WTC11 (cell line): ENCODE data around the gene MFNG. TPM values are rescaled to one million over a fixed set of nuclear protein-coding genes. Genes with fewer than 3 reads are reported as not detected.

Experiments
- ATAC-seq: fragments of 200-7000 bp; cut with Tn5 transposase; 2 replicates; pipeline ENCODE4 v1.10.0; 2021; ENCODE audit warnings: mild to moderate bottlenecking, moderate library complexity
- CTCF ChIA-PET: fragments of 300-600 bp; sonication (Branson Sonifier 250); formaldehyde crosslinking; loops from one replicate; lab custom pipeline; 2021; ENCODE audit warnings: antibody characterized with exemption; lab: Charles Lee
- POLR2A ChIA-PET: fragments of 350-600 bp; sonication (Branson Sonifier 250); formaldehyde crosslinking; loops from one replicate; lab custom pipeline; 2021; ENCODE audit warnings: antibody characterized with exemption; lab: Charles Lee
- DNase-seq: peaks from one replicate; pipeline ENCODE4 v3.0.0; 2021; ENCODE audit warnings: low spot score
- H3K27ac Mint-ChIP-seq: 2 replicates; pipeline ENCODE4 v1.8.0; 2021; ENCODE audit warnings: mixed read lengths
- H3K27me3 Mint-ChIP-seq: 2 replicates; pipeline ENCODE4 v1.8.0; 2021; ENCODE audit warnings: low read depth, mild to moderate bottlenecking, moderate library complexity, mixed read lengths
- H3K36me3 Mint-ChIP-seq: 2 replicates; pipeline ENCODE4 v1.8.0; 2021; ENCODE audit warnings: mixed read lengths
- H3K4me1 Mint-ChIP-seq: 2 replicates; pipeline ENCODE4 v1.8.0; 2022; ENCODE audit warnings: mixed read lengths
- H3K4me3 Mint-ChIP-seq: 2 replicates; pipeline ENCODE4 v1.8.0; 2021; ENCODE audit warnings: mild to moderate bottlenecking, moderate library complexity, mixed read lengths
- H3K9me3 Mint-ChIP-seq: 2 replicates; pipeline ENCODE4 v1.8.0; 2021; ENCODE audit warnings: mixed read lengths
- ATF1 ChIP-seq: sonication (generic); formaldehyde crosslinking; IDR thresholded peaks from 2 replicates; pipeline ENCODE4 v1.8.1; 2023; ENCODE audit warnings: mild to moderate bottlenecking, moderate library complexity, missing genetic modification reagents
- E2F1 ChIP-seq: sonication (generic); formaldehyde crosslinking; IDR thresholded peaks from 2 replicates; pipeline ENCODE4 v1.8.0; 2022; ENCODE audit warnings: mild to moderate bottlenecking, missing genetic modification reagents
- FOXJ3 ChIP-seq: sonication (generic); formaldehyde crosslinking; IDR thresholded peaks from 2 replicates; pipeline ENCODE4 v1.9.0; 2021; ENCODE audit warnings: missing genetic modification reagents, mild to moderate bottlenecking, borderline replicate concordance
- FOXP4 ChIP-seq: sonication (generic); formaldehyde crosslinking; IDR thresholded peaks from 2 replicates; pipeline ENCODE4 v1.8.0; 2022; ENCODE audit warnings: mild to moderate bottlenecking, missing genetic modification reagents
- MXD4 ChIP-seq: fragments of 250-450 bp; sonication (Bioruptor Pico); IDR thresholded peaks from 2 replicates; pipeline ENCODE4 v1.8.0; 2021; ENCODE audit warnings: mild to moderate bottlenecking, moderate library complexity, borderline replicate concordance
- OVOL2 ChIP-seq: fragments of 250-450 bp; sonication (Bioruptor Pico); IDR thresholded peaks from 2 replicates; pipeline ENCODE4 v1.9.0; 2021; ENCODE audit warnings: mild to moderate bottlenecking, borderline replicate concordance
- RORB ChIP-seq: fragments of 250-450 bp; sonication (Bioruptor Pico); IDR thresholded peaks from 2 replicates; pipeline ENCODE4 v1.9.0; 2021; ENCODE audit warnings: mild to moderate bottlenecking
- SMAD3 ChIP-seq: sonication (generic); formaldehyde crosslinking; IDR thresholded peaks from 2 replicates; pipeline ENCODE4 v1.8.0; 2022; ENCODE audit warnings: missing genetic modification reagents, mild to moderate bottlenecking, borderline replicate concordance
- SP1 ChIP-seq: sonication (generic); formaldehyde crosslinking; conservative IDR thresholded peaks from 2 replicates; pipeline ENCODE4 v1.8.1; 2022; ENCODE audit warnings: missing genetic modification reagents
- ZBTB21 ChIP-seq: sonication (generic); formaldehyde crosslinking; IDR thresholded peaks from 2 replicates; pipeline ENCODE4 v1.8.1; 2023; ENCODE audit warnings: mild to moderate bottlenecking, missing genetic modification reagents, borderline replicate concordance
- ZNF121 ChIP-seq: sonication (generic); formaldehyde crosslinking; IDR thresholded peaks from 2 replicates; pipeline ENCODE4 v1.8.0; 2023; ENCODE audit warnings: missing genetic modification reagents
- ZNF232 ChIP-seq: sonication (generic); formaldehyde crosslinking; IDR thresholded peaks from 2 replicates; pipeline ENCODE4 v1.8.0; 2022; ENCODE audit warnings: mild to moderate bottlenecking, missing genetic modification reagents
- total RNA-seq: library from RNA; stranded (reverse); gene quantifications from 3 replicates; pipeline ENCODE4 v1.2.3, GENCODE V29; 2021
- TF ChIP-seq, protein P1 (sequence below): fragments of 250-450 bp; sonication (Bioruptor Pico); IDR thresholded peaks from 2 replicates; pipeline ENCODE4 v1.9.0; 2021; ENCODE audit warnings: mild to moderate bottlenecking

The MFNG gene
- total RNA-seq, 1 experiment from 2014 or later: 3.2 TPM

DNA sequence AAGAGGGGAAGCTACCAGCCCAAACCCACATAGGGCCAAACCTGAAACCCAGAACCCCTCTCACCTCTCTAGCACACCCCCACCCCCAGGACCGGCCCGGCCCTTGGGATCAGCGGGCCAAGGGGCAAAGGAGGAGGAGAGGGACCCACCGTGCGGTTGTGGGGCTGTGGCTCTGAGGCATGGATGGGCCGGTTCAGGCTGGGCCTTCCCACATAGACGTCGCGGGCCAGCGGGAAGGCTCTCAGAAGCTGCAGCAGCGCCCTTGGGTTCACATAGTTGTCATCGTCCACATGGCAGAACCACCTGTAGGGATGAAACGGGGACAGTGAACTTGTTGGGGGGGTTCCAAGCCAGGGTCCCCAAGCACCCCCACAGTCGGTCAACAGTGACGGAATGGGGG lies 7.0 kb downstream of the MFNG start:
- TF ChIP-seq OVOL2 (CRISPR knock-in tag): no peak
- no peak for TF ChIP-seq ZBTB21 (CRISPR knock-in tag)
- TF ChIP-seq, protein P1, sequence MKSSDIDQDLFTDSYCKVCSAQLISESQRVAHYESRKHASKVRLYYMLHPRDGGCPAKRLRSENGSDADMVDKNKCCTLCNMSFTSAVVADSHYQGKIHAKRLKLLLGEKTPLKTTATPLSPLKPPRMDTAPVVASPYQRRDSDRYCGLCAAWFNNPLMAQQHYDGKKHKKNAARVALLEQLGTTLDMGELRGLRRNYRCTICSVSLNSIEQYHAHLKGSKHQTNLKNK (CRISPR knock-in tag): no peak
- TF ChIP-seq SMAD3 (CRISPR knock-in tag): no peak
- no peak for TF ChIP-seq ATF1 (CRISPR knock-in tag)
- no peak for TF ChIP-seq ZNF232 (CRISPR knock-in tag)
- CTCF ChIA-PET: interaction anchor here (1.4 kb wide), 1 partner anchor 20 kb away, joined by 3 read pairs; no protein-coding TSS in a partner anchor

DNA sequence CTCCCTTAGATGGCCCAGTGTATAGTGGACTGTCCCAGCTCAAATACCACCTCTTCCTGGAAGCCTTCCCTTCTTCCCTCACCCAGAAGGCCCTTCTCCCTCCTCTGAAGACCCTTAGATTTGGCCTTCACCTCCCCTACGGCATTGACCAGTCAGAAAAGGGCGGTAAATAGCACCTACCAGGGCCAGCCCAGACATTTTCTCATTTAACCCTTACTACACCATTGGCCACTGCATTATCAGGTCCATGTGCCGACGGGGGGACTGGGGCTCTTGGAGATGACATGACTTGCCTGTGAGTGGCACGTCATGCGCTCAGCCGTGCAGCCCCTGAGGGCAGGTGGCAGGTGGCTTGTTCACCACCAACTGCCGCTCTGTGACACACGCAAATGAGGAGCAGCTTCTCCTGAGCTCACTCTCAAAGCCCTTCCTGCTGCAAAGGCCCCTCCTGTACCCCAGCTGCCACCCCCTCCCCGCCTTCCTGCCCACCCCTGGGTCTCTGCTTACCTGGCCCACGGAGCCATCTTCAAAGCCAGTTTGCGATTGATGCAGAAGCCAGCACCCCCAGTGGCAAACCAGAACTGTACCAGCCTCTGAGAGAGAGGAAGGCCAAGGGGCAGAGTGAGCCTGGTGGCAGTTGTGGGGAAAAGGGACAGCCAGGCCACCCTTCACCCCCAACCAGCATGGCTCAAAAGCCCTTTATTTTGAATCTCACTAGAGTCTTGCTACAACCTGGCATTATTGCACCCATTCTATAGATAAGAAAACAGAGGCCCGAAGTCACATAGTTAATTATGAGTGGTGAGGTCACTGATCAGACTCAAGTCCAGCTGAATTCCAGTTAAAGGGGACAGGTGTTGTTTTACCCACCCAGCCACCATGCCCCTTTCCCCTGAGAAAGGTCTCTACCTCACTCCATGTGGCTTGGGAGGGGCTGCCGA lies 9.5 kb downstream of the MFNG start:
- ChIA-PET POLR2A (no interaction called here), CTCF (interaction anchor here (0.6 to 2.7 kb wide), 4 partner anchors 23 to 116 kb away, joined by 3 to 10 read pairs (median 4); no protein-coding TSS in a partner anchor)
- H3K9me3 Mint-ChIP-seq: no peaks in the 10 kb centered on the region
- 0 out of 2 replicates have a peak, but pooled peaks cover 3% of the 10 kb centered on the region for H3K4me1 Mint-ChIP-seq
- no peak for ATAC-seq
- no peak for TF ChIP-seq ZNF121 (CRISPR knock-in tag)
- TF ChIP-seq MXD4 (CRISPR knock-in tag): no peak
- TF ChIP-seq FOXP4: no peak
- TF ChIP-seq SP1 (CRISPR knock-in tag): no peak
- TF ChIP-seq FOXJ3 (CRISPR knock-in tag): no peak
- no peak for TF ChIP-seq E2F1 (CRISPR knock-in tag)
- no peak for TF ChIP-seq RORB (CRISPR knock-in tag)
- TF ChIP-seq, all 79 proteins: peak for 0
- Mint-ChIP-seq H3K27me3 (no peaks in the 10 kb centered on the region; the same call in 1 of the 2 replicates), H3K27ac (no peak overlapping the region), H3K36me3 (no peaks in the 10 kb centered on the region), H3K4me3 (no peak overlapping the region)
- no peak for DNase-seq

More for the DNA sequence above, 7.0 kb downstream of the MFNG start:
- POLR2A ChIA-PET: no interaction called here
- Mint-ChIP-seq H3K27me3 (no peaks in the 10 kb centered on the region; the same call in 1 of the 2 replicates), H3K9me3 (no peaks in the 10 kb centered on the region), H3K36me3 (no peaks in the 10 kb centered on the region), H3K4me3 (no peak overlapping the region), H3K4me1 (peaks cover 5% of the 10 kb centered on the region), H3K27ac (no peak overlapping the region)
- ATAC-seq (no peak), DNase-seq (no peak)

DNA sequence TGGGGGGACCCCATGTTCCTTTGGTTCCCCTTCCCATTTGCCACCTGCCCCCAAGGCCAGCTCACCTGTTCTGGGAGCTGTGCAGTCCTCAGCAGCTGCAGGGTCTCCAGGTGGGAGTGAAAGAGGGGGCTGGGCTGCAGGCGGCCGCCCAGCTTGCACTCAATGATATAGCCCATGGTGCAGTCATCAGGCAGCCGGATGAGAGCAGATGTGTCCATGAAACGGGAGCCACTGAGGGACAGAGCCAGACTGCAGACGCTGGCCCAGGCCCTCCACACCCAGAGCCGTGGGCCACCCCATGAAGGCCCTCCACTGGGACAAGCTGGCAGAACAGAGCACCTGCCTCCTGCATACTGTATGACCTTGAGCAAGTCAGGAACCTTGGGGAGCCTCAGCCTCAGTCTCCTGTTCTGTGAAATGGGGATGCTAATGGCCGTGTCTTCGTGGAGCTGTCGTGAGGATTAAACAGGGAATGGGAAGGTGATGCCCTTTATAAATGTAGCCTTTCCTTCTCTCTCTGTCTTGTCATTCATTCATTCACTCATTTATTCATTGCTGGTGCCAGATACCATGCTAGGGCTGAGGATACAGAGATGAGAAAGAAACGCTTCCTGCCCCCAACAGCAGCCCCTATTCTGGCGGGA lies 11.6 kb downstream of the MFNG start:
- Mint-ChIP-seq H3K4me1 (0 out of 2 replicates have a peak, but pooled peaks cover 3% of the 10 kb centered on the region), H3K27me3 (no peaks in the 10 kb centered on the region; the same call in 1 of the 2 replicates), H3K4me3 (no peak overlapping the region), H3K36me3 (no peaks in the 10 kb centered on the region), H3K27ac (no peak overlapping the region), H3K9me3 (no peaks in the 10 kb centered on the region)
- no peak for DNase-seq
- no peak for TF ChIP-seq RORB (CRISPR knock-in tag)
- ChIA-PET CTCF (interaction anchor here (1.1 to 2.7 kb wide), 5 partner anchors 12 to 118 kb away, joined by 3 to 11 read pairs (median 6); partner anchors contain the start of gene MFNG), POLR2A (no interaction called here)
- ATAC-seq: no peak
